Gastroesophageal sphincter (tissue), 3 donors: ENCODE results near the gene ARV1.

Experiments used
- CTCF ChIP-seq, 4 experiments: fragments of 200-600 bp in 2 of 4; fragments of 450-650 bp in 2 of 4; sonication (generic) in 1 of 4; IDR thresholded peaks; one replicate each; pipeline ENCODE4 v1.5.1; 2017 to 2019; ENCODE audit warnings: antibody characterized with exemption in 4 of 4, mild to moderate bottlenecking in 2 of 4, moderate library complexity in 2 of 4
- POLR2A ChIP-seq, 2 donors: fragments of 450-650 bp; IDR thresholded peaks; one replicate each; pipeline ENCODE4 v1.6.1; 2017; ENCODE audit warnings: antibody characterized with exemption in 2 of 2, mild to moderate bottlenecking in 2 of 2, moderate library complexity in 1 of 2

GRCh38 chr1:231040800-231041718 lies 62.2 kb downstream of the ARV1 start:
- TF ChIP-seq POLR2A (IDR thresholded peaks at IDR 0.05) (no peak), CTCF (IDR thresholded peaks at IDR 0.05) (no peak)
